Loucy (cell line): ENCODE data around the gene CAMTA1.

Experiments
- H2AFZ ChIP-seq: fragments of 200-600 bp; sonication (generic); 2 replicates; pipeline ENCODE4 v1.6.0; 2016; ENCODE audit warnings: antibody characterized with exemption, mild to moderate bottlenecking, low read length, moderate library complexity
- H3F3A ChIP-seq: fragments of 200-600 bp; 2 replicates; pipeline ENCODE4 v1.6.0; 2016; ENCODE audit warnings: antibody characterized with exemption, low read depth, mild to moderate bottlenecking
- H3K27me3 ChIP-seq: fragments of 200-600 bp; sonication (generic); 2 replicates; pipeline ENCODE4 v1.6.1; 2014; ENCODE audit warnings: low read length, mild to moderate bottlenecking; ENCODE audit not compliant: insufficient read depth, poor library complexity, severe bottlenecking
- H3K36me3 ChIP-seq: fragments of 200-600 bp; sonication (generic); 2 replicates; pipeline ENCODE4 v1.6.1; 2016; ENCODE audit warnings: low read length; ENCODE audit not compliant: insufficient read depth
- H3K4me1 ChIP-seq: fragments of 200-600 bp; sonication (generic); 2 replicates; pipeline ENCODE4 v1.5.1; 2014; ENCODE audit warnings: low read length, mild to moderate bottlenecking; ENCODE audit not compliant: insufficient read depth, poor library complexity, severe bottlenecking
- H3K4me2 ChIP-seq: fragments of 200-600 bp; sonication (generic); 2 replicates; pipeline ENCODE4 v1.6.0; 2014; ENCODE audit warnings: antibody characterized with exemption, low read length, low read depth, mild to moderate bottlenecking; ENCODE audit not compliant: poor library complexity, severe bottlenecking
- H3K4me3 ChIP-seq: fragments of 200-600 bp; sonication (generic); 2 replicates; pipeline ENCODE4 v1.5.1; 2014; ENCODE audit warnings: low read length, mild to moderate bottlenecking, mixed read lengths; ENCODE audit not compliant: poor library complexity, severe bottlenecking
- H3K79me2 ChIP-seq: fragments of 200-600 bp; sonication (generic); 2 replicates; pipeline ENCODE4 v1.6.1; 2014; ENCODE audit warnings: low read length; ENCODE audit not compliant: insufficient read depth
- H3K9ac ChIP-seq: fragments of 200-600 bp; sonication (generic); 2 replicates; pipeline ENCODE4 v1.6.0; 2014; ENCODE audit warnings: mild to moderate bottlenecking, low read depth, low read length, moderate library complexity; ENCODE audit not compliant: poor library complexity, severe bottlenecking
- H3K9me2 ChIP-seq: fragments of 200-600 bp; sonication (generic); replicated peaks from 2 replicates; pipeline ENCODE4 v1.6.1; 2016; ENCODE audit warnings: low read depth, low read length, mixed read lengths
- H3K9me3 ChIP-seq: fragments of 200-600 bp; sonication (generic); 2 replicates; pipeline ENCODE4 v1.6.1; 2014; ENCODE audit warnings: mild to moderate bottlenecking, antibody characterized with exemption, low read length, low read depth; ENCODE audit not compliant: insufficient read depth
- H4K20me1 ChIP-seq: fragments of 200-600 bp; sonication (generic); 2 replicates; pipeline ENCODE4 v1.6.0; 2014; ENCODE audit warnings: antibody characterized with exemption, low read length, mild to moderate bottlenecking; ENCODE audit not compliant: insufficient read depth, poor library complexity, severe bottlenecking
- CTCF ChIP-seq: fragments of 200-600 bp; sonication (generic); conservative IDR thresholded peaks from 2 replicates; pipeline ENCODE4 v1.5.1; 2014; ENCODE audit warnings: mild to moderate bottlenecking, antibody characterized with exemption, low read length
- EZH2phosphoT487 ChIP-seq: fragments of 200-600 bp; IDR thresholded peaks from 2 replicates; pipeline ENCODE4 v1.6.1; 2018; ENCODE audit warnings: antibody characterized with exemption, mild to moderate bottlenecking, moderate library complexity, borderline replicate concordance

The CAMTA1 gene

DNA sequence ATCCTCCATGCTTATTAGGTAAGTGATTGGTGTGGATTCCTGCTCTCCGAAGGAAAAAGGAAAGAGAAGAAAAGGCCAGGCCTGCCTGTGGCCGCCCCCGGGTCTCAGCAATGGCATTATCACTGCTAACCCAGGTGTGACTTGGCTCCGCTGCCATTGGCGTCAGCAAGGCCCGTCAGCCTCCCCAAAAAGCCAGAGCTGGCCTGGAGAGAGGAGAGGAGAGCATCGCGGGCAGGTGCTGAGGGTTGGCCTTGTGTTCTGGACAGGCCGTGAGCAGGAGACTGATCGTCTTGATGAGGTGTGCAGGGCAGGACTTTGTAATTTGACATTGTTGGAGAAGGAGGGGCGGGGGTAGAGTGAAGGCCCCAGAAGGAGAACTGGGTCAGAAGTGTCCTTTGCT is 186.4 kb downstream of the CAMTA1 start:
- Histone ChIP-seq H3K9me2 (no peaks in the 10 kb centered on the region), H3K4me1 (peaks cover 25% of the 10 kb centered on the region), H3K9ac (no peak overlapping the region), H3K4me3 (no peak overlapping the region), H3K4me2 (no peak overlapping the region), H4K20me1 (no peaks in the 10 kb centered on the region), H3K36me3 (no peaks in the 10 kb centered on the region), H2AFZ (no peak overlapping the region), H3K9me3 (no peaks in the 10 kb centered on the region), H3K79me2 (no peaks in the 10 kb centered on the region), H3F3A (peaks cover 7% of the 10 kb centered on the region), H3K27me3 (no peaks in the 10 kb centered on the region)
- TF ChIP-seq CTCF: no peak
- TF ChIP-seq EZH2phosphoT487: no peak

DNA sequence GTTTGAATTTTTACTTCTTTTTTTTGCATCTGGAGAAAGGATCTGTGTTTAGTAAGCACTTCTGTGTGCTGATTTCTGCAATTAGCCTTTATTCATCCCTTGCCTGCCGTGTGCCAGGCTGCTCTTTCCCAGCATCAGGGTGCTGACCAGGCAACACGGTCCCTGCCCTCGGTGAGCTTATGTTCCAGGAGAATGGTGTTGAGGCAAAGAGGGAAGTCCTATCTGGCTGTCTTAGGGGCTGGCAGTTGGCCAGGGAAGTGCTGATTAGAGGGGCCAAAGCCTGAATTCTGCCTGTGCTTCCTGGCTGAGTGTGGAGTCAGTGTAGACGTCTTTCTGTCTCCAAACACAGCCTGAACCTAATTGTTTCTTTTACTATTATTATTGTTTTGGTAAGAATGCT is 187.1 kb downstream of the CAMTA1 start:
- Histone ChIP-seq H3K27me3 (no peaks in the 10 kb centered on the region), H3K79me2 (no peaks in the 10 kb centered on the region), H3K4me1 (peaks cover 21% of the 10 kb centered on the region), H3K9ac (no peak overlapping the region), H3K9me3 (no peaks in the 10 kb centered on the region), H3K4me2 (no peak overlapping the region), H3K9me2 (no peaks in the 10 kb centered on the region), H2AFZ (no peak overlapping the region), H4K20me1 (no peaks in the 10 kb centered on the region), H3K36me3 (no peaks in the 10 kb centered on the region), H3K4me3 (no peak overlapping the region), H3F3A (peaks cover 7% of the 10 kb centered on the region)
- TF ChIP-seq CTCF (no peak), EZH2phosphoT487 (no peak)

DNA sequence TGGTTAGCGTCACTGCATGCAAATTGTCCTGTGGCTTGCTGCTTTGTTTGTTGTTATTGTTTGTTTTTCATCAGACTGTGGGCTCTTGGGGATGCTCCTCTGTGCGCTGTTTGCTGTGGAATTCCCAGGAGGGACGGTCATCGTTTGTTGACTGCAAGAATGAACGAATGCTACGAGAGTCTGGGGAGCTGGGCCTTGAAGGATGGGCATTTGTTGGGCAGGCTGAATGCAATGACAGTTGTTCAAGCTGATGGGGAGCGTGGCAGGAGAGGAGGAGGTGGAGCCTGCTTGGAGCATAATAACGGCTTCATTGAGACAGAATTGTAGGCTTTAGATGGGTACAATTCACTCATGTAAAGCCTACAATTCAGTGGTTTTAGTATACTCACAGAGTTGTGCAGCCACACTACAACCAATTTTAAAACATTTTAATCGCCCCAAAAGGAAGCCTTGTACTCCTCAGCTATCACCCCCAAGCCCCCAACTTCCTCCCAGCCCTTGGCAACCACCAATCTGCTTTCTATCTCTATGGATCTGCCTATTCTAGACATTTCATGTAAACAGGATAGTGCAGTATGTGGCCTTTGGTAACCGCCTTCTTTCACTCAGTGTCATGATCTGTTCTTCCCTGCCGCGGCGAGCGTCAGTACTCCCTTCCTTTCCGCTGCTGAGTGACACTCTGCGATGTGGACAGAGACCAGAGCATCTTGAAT is 190.2 kb downstream of the CAMTA1 start:
- Histone ChIP-seq H2AFZ (no peak overlapping the region), H4K20me1 (no peaks in the 10 kb centered on the region), H3K9me3 (no peaks in the 10 kb centered on the region), H3K36me3 (no peaks in the 10 kb centered on the region), H3K79me2 (no peaks in the 10 kb centered on the region), H3K27me3 (no peaks in the 10 kb centered on the region), H3K4me3 (no peak overlapping the region), H3F3A (no peaks in the 10 kb centered on the region), H3K9me2 (no peaks in the 10 kb centered on the region), H3K4me1 (no peaks in the 10 kb centered on the region), H3K4me2 (no peak overlapping the region), H3K9ac (no peak overlapping the region)
- TF ChIP-seq EZH2phosphoT487: no peak
- TF ChIP-seq CTCF: no peak
